ELF-1 (cell line): Measurements from ENCODE around the gene RNU6-1.

ENCODE experiments used
- DNase-seq: peaks from one replicate; pipeline ENCODE4 v3.0.0-alpha.2; 2016; ENCODE audit warnings: low read depth, low spot score

RNU6-1 gene

DNA sequence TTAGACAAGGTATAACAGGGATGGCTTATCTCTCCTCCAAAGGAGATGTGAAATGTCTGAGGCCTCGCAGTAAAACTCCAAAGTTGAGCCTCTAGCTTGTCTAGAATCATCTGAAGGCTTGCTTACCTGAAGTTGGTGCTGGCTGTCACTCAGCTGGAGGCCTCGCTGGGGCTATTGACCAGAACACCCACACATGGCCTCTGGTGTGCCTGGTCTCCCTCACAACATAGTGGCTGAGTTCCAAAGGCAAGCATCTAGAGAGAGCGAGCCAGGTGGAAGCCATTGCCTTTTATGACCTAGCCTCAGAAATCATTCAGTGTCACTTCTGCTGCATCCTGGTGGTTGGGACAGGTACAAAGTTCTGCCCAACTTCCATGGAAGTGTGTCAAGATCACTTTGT, 17.4 kb upstream of the RNU6-1 start:
- DNase-seq = no peak

DNA sequence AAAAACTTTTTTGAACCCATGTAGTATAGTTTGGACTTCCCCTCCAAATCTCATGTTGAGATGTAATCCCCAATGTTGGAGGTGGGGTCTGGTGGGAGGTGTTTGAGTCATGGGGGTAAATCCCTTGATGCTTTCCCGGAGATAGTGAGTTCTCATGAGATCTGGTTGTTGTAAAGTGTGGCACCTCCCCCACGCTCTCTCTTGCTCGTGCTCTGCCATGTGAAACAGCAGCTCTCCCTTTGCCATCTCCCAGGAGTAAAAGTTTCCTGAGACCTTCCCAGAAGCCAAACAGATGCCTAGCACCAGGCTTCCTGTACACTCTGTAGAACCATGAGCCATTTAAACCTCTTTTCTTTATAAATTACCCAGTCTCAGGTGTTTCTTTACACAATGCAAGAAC, 16.0 kb upstream of the RNU6-1 start:
- DNase-seq = peak; percentile 45

DNA sequence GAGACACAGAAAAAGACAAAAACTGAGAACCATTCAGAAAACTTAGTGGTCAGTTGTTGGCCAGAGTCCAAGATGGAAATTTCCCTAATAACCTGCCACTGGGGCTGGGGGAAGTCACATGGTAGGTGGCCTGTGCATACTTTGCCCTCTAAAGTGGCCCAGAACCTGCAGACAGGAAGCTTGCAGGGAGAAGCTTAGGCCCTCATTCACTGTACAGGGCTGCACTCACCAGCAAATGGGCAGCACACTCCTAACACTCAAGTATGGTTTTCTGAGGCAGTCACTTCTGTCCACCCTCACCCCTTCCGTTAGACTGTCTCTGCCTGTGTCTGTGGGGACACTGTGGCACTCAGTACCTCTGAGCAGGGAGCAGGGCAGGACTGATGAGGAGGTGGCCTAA, 14.5 kb upstream of the RNU6-1 start:
- DNase-seq = no peak

DNA sequence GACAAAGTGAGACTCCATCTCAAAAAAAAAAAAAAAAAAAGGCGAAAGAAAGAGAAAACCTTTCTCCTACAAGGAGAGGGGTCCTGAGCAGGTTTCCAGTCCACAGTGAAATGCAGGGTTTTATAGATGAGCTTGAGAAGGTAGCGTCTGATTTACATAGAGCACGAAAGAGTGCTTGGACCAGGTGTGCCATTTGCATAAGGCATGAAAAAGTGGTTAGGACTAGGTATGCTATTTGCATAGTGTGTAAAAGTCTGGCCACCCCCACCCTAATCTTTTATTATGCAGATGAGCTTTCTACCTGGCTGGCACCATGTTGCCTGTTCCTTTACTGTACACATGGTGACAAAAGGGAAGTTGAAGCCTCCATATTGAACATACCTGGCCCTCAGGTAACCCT, 13.6 kb upstream of the RNU6-1 start:
- DNase-seq = no peak

- no peak for DNase-seq
Observed at GRCh38 chr15:67852418-67852817, 12.6 kb upstream of the RNU6-1 start.

- DNase-seq = peak; percentile 55
Observed at GRCh38 chr15:67850994-67851571, 11.2 kb upstream of the RNU6-1 start.

DNA sequence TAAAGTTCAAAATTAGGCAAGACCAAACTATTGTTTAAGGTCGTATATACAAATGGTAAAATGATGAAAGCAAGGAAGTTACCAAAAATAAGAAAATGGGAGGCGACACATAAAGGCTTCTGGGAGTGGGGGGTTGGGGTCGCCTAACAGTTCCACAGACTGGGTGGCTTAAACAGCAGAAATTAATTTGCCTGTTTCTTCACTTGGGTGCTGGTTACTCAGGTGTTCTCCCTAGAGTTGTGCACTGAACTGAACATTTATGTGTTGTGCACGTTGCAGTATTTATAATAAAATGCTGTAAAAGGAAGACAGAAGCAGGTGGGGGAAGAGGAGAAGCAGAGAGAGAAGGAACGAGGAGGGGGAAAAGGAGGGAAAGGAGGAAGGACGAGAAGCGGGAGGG, 10.5 kb upstream of the RNU6-1 start:
- DNase-seq = no peak

DNA sequence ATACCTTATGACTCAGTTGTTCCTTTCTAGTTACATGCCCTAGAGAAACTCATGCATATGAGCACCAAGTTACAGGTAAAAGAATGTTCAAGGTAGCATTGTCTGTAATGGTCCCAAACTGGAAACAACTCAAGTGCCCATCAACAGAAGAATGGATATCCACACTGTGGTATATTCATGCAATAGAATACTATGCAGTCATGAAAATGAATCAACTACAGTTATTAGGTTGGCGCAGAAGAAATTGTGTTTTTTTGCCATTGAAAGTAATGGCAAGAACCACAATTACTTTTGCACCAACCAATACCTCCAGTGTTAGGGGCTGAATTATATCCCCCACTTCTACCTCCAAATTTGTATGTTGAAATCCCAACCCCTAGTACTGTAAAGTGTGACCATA, 9.7 kb upstream of the RNU6-1 start:
- DNase-seq = no peak

GRCh38 chr15:67845974-67846373, 6.1 kb upstream of the RNU6-1 start:
- DNase-seq = no peak

GRCh38 chr15:67843571-67844387, 3.9 kb upstream of the RNU6-1 start:
- DNase-seq = peak; percentile 94

- no peak for DNase-seq
Observed at GRCh38 chr15:67843092-67843501, 3.3 kb upstream of the RNU6-1 start.

DNA sequence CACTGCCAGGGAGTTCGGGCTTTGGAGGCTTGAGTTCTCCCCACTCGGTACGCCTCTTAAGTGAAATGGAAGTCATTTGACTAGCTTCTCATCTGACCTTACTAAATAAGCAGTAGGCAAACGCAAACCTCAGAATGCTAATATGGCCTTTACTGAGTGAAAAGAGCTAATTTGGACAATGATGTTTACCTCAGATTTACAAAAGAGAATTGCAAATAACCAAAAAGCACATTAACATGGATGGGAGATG, 1.6 kb upstream of the RNU6-1 start:
- no peak for DNase-seq

GRCh38 chr15:67840749-67841512, 1.1 kb upstream of the RNU6-1 start:
- peak; percentile 55 for DNase-seq

DNA sequence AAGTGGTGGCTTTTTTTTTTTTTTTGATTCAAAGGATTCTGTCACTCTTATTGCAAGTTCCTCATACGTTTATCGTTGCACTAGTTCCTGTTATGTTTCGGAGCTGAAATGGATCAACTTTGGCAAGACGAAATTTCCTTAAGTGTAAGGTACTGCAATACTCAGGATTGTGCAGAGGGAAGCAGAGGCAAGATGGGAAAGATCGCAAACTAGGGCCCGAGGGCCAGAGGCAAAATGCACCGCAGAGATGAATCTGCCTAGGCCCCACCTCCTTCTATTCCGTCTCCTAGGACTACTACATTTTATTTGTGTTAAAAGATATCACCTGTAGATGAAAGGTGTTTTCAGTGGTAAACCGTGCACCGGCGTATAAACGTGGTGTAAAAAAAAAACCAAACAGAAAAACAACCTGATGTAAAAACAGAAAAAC, 331 bp downstream of the RNU6-1 start:
- peak; percentile 81 for DNase-seq

GRCh38 chr15:67838789-67839332, 984 bp downstream of the RNU6-1 start:
- DNase-seq = peak; percentile 94

DNA sequence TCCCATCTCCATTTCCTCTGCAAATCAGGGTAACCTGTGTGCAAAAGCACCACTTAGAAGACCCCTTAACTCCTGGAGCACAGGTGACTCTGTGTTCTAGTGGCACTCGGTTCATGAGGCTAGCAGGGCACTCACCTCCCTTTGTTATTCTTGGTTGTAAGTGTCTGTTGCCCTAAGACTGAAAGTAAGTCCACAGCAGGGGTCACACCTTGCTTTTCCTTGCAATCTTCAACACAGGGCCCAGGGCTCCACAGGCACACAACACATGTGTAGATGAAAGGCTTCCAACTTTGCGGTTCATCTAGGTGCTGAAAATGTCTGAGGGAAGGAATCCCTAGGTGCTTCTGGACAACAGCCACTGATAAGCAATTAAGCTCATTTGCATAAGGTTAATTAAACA, 2.9 kb downstream of the RNU6-1 start:
- DNase-seq = peak; percentile 33

DNA sequence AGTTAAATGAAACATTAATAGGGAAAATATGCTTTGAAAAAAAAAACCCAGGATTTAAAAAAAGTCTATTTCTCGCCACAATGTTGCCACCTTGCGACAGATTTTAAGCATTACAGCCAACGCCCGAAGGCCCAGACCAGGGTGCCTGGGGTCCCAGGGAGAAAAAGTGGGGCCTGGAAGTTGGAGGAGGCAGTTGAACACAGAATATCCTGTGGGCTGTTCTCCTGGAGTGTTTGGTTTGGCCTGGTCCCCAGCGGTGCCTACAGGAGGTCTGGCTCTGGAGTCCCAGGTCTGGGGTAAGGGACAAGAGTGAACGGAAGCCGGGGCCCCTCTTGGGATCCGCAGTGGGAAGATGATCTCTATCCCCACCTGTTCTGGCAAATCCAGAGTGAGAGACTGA, 3.4 kb downstream of the RNU6-1 start:
- peak; percentile 61 for DNase-seq

DNA sequence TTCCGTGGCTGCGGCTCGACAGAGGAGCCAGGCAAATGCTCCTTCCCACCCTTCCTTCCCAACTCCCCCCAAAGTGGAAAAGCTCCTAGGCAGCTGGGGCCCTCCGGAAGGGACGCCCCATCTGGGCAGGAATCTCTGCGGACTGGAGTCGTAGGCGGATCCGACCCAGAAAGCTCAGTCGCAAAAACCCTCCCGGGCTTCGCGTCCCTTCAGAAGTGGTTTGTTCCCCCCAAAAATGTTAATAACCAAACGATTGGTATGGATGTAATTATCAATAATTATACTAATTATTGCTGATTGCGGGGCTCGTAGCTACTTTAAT, 3.8 kb downstream of the RNU6-1 start:
- DNase-seq = no peak

DNA sequence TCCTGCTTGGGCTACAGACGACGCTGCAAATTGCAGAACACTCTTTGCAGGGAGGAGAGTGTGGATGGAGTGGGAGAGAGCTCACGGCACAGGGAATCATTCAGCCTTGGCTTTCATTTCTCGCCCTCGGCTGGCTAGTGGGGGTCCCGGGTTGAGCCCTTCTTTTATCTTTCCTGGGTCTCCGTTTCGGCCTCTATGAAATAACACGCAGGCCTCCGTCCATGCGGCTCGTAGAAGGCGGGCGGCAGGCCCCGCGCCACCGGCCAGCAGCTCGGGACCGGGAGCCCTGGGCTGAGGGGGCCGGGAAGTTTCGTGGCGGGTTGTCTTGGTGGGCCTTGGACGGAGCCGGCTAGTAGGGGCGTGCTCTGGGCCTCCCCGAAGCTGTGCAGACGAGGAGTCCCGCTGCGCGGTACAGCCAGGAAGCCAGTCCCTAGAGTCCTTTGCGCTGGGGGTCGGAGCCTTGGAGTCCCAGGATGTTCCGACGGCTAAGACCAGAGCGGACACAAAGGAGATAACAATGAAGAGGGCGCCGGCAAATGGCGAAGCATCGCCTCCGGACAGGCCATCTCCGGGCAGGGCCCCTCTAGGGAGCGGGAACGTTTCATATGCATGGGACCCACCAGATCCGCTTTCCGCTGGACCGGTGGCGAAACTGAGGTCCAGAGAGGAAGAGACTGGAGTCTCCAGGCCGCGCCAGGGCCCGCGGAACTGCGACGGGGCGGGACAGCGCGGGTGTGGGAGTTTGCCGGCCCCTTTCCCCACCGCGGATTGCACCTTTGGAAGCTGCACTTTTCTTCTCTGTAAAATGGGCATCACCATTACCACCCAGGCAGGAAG, 4.3 kb downstream of the RNU6-1 start:
- DNase-seq = peak; percentile 73

DNA sequence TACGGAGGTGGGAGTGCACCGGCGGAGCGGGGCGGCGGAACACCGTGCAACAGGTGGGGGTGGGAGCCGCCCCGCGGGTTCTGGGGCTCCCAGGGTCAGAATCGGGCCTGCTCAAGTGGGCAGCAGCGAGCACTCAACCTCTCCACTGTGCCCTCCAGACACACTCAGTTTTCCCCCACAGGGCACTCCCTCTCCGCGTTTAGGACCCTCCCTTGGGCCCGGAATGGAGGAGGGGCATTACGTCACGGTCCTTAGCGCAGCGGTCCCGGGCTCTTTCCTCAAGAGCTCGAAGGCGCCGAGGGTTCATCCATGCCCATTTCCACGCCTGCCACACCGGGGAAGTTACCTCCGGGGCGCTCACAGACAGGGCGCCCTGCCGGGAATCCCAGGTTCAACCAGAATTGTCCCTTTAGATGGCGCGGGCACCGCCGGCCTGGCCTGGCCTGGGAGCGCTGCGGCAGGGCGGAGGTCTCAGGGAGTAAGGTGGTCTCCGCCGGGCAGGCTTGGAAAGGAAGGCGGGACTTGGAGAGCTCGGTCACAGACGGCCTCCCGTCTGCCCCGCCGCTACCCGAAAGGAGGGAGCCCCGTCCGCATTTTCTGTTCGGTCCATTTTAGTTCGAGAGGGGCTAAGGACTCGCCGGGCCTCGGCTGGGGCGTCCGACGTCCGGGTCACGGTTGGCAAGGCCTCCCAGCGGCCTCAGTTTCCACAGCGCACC, 5.1 kb downstream of the RNU6-1 start:
- DNase-seq = peak; percentile 65
